ENCODE data around the gene ARFGEF3.

GRCh38 chr6:138218449-138218848 is 56.7 kb downstream of the ARFGEF3 start, which contains the start of gene PBOV1:
- no peak for TF ChIP-seq CTCF (IDR thresholded peaks at IDR 0.05; ENCODE audit: low read depth, low read length)
- TF ChIP-seq EZH2phosphoT487 (IDR thresholded peaks at IDR 0.05; ENCODE audit: low read depth) = no peak
